Stimulated activated CD4-positive, alpha-beta T cell treated with anti-CD3 and anti-CD28 coated beads, TNF-alpha, amount 100 ng/mL, for 24 hours (primary cell): ENCODE data around the gene FBXL17.
A peak's percentile ranks its signal among the peaks of the same experiment; 100 is the strongest.
"Not testable (repeated sequence)": the region's sequence is repeated elsewhere in the genome, so short reads cannot be mapped to it uniquely, and the experiment has no call there.

ENCODE experiments used
- DNase-seq, 3 experiments: peaks; one replicate each; pipeline ENCODE4 v3.0.0-alpha.2; 2020; ENCODE audit warnings: low read depth in 3 of 3

Gene FBXL17

DNA sequence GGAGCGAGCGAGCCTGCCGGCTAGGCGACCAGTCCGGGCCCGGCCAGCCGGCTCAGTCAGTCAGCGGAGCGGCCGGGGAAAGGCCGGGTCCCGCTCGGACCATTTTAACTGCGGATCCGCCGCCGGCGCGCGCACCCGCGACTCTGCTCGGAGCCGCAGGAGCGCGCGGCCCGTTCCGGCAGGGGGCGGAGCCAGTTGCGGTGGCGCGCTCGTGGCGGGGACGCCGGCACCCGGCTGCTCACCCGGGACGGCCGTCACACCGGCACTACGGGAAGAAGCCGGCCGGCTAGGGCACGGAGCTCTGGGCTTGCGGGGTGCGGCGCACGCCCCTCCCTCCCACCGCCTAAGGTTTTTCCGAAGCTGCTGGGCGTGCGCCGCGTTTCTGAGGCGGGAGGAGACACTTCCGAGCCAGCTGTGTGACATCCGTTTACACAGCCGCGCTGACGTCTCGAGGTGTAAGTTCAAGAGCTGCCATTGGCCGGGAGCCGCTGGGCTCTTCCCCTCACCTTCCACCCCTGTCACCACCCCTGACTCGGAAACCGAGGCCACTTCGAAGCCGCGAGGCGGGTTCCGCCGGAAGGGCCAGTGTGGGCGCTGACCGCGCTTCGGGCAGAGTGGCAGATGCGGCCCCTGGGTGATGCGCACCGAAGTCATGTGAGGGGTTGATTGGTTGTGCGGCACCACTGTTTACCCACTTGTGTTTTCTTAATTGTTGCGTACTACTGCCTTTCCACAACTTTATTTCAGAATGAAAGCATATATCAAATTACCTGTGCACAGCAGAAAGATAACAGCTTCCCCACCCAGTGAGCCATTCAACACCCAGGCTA, at the start of gene FBXL17:
Gene FBXL17 (minus strand): TSS at position 145 of the 830 bp plus-strand sequence.
- DNase-seq: peak; percentile 80 to 89 (median 81)

DNA sequence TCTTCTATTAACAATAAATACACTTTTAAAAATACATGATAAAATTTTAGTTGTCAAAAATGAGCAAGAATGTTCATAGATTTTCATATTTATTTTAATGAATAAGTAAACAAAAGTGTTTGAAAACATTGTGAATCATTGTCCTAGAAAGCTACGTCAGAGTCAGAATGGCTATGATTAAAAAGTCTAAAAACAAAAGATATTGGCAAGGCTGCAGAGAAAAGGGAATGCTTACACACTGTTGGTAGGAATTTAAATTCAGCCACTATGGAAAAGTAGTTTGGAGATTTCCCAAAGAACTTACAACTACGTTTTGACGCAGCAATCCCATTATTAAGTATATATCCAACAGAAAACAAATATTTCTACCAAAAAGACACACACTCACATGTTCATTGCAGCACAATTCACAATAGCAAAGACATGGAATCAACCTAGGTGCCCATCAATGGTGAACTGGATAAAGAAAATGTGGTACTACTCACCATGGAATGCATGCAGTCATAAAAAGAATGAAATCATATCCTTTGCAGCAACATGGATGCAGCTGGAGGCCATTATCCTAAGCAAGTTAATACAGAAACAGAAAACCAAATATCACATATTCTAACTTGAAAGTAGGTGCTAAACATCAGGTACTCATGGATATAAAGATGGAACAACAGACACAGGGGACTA, 49.2 kb upstream of the FBXL17 start:
- DNase-seq: no peak

DNA sequence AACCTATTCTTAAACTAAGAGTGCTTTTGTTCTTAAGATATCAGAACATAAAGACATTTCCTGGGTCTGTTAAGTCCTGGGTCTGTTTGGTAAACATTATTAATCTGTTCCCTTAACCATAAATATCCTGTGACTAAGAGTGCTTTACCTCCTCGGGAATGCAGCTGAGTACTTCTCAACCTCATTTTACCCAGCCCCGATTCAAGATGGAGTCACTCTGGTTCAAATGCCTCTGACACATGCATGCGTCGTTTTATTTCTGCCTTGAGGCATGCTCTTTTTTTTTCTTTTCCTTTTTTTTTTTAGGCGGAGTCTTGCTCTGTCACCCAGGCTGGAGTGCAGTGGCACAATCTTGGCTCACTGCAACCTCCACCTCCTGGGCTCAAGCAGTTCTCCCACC, 39.8 kb upstream of the FBXL17 start:
- no peak for DNase-seq

DNA sequence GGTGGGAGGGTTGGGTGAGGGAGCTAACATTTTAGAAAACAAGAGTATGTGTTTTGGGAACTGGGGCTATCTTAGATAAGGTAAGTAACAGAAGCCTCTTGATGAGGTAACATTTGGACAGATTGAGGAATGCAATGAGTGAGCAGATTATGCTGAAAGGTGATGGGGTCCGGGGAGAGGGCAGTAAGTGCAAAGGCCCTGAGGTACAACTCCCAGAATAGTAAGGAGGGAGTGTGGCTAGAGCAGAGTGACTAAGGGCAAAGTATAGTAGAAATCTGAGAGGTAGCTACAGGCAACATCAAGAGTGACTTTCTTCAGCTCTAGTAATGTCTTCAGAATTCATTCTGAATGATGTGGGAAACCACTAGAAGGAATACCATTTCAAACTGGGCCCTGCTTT, 38.9 kb upstream of the FBXL17 start:
- DNase-seq: no peak

DNA sequence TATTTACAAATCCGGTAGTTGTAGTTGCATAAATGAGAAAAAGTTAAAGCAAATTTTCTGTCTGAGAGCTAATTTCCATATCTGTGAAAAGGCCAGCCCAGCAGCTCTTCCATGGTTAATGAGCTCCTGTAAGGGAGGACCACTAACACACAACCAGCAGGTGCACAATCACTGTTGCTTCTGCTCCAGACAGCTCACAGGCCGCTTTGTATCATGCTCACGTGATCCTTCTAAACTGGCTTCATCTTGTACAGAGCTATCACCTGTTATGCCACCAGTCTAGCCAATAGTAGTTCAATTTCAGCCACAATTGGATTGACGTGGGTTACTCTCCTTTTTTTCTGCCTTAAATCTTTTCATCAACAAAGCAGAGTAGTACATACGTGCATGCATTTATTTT, 38.3 kb upstream of the FBXL17 start:
- no peak for DNase-seq

DNA sequence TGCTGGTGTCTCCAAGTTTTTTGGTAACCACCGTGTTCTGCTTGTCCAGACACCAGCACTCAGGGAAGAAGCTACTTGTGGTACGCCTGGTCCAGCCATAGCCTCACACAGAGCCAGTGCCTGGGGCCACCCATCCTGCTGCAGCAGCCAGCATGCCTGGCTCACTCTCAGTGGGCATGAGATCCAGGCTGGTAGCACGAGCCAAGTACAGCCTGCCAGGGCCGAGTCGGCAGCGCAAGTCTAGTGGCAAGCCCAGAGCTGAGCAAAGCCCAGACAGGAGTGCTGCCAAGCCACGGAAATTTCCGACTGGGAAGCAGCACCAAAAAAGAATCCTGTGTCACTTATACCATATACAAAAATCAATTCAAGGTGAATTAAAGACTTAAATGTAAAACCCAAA, 36.3 kb upstream of the FBXL17 start:
- DNase-seq: no peak

DNA sequence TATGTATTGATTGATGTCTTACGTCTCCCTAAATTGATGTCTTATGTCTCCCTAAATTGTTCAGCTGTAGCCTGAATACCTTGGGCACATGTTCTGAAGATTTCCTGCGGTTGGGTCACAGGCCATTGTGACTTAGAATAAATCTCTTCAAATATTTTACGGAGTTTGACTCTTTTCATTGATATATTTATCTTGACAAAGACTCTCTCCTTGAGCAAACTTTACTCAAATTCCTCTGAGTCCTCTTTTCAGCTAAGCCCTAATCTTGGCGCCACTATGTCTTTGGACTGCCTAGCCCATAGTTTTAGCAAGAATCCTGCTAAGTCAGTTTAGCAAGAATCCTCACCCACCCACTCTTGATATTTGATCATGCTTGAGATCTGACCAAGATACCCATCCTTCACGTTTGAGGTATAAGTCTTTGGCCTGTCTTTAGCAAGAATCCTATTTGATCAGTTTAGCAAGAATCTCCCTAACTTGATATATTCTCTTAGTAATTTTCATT, 35.3 kb upstream of the FBXL17 start:
- DNase-seq: no peak

DNA sequence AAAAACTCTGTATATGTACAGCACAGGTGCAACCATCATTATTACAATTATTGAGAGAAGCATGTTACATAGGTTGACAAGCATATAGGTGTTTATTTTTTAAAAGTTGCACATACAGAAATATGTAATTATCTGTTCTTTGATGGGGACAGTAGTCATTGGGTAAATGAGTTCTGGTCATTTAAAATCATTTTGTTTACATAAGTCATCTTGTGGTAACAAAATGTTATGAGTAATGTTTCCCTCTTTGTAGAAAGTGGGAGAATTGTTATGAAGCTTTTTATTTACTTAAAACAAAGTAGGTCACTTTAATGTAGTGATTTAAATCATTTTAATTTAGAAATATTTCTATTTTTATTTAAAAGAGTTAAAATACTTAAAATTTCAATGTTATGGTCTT, 33.8 kb upstream of the FBXL17 start:
- no peak for DNase-seq

DNA sequence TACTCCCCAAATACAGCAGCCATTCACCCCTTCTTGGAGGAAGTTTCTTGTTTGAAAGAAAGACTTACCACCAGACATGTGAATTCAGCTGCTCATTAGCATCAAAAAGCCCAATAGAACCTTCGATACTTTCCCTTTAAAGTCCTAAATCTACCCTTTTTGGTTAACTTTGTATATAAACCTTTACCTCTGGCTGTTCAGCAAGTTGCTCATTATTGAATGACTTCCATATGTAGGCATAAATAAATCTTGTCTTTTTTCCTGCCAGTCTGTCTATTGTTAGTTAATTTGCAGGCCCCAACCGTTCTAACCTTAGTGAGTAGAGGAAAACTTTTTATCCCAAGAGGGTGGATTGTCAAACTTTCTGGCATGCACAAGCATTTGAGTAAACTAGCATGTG, 27.9 kb upstream of the FBXL17 start:
- DNase-seq: no peak

DNA sequence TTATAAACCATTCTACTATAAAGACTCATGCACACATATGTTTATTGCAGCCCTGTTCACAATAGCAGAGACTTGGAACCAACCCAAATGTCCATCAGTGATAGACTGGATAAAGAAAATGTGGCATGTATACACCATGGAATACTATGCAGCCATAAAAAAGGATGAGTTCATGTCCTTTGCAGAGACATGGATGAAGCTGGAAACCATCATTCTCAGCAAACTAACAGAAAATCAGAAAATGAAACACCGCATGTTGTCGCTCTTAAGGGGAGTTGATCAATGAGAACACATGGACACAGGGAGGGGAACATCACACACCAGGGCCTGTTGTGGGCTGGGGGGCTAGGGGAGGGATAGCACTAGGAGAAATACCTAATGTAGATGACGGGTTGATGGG, 23.3 kb upstream of the FBXL17 start:
- DNase-seq: not testable (repeated sequence)

DNA sequence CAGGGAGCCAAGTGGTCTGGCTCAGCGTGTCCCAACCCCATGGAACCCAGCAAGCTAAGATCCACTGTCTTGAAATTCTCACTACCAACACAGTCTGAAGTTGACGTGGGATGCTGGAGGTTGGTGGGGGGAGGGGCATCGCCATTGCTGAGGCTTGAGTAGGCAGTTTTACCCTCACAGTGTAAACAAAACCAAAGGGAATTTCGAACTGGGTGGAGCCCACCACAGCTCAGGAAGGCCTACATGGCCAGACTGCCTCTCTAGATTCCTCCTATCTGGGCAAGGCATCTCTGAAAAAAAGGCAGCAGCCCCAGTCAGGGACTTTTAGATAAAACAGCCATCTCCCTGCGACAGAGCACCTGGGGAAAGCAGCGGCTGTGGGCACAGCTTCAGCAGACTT, 17.1 kb upstream of the FBXL17 start:
- DNase-seq: no peak

DNA sequence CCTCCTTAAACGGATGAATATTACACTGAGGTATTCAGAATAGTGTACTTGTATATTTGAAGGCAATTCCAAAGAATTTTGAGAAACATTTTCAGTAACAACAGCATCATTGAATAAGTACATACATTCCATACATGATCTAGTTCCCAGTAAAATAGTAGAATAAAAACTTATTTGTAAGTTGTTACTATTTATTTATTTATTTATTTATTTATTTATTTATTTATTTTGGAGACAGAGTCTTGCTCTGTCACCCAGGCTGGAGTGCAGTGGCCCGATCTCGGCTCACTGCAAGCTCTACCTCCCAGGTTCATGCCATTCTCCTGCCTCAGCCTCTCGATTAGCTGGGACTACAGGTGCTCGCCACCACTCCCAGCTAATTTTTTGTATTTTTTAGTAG, 14.9 kb upstream of the FBXL17 start:
- DNase-seq: not testable (repeated sequence)

DNA sequence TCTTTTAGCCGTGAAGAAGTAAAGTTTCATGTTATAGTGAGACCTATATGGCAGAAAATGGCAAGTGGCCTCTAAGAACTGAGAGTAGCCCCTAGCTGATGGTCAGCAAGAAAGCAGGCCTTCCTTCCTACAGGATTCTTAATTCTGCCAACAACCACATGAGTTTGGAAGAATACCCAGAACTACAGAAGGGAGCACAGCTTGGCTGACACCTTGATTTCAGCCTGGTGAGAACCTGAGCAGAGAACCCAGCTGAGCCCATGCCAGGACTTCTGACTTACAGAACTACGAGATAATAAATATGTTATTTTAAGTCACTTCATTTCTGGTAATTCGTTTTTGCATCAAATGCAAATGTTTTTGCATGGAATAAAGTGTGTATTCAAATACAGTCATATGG, 5.9 kb upstream of the FBXL17 start:
- no peak for DNase-seq

DNA sequence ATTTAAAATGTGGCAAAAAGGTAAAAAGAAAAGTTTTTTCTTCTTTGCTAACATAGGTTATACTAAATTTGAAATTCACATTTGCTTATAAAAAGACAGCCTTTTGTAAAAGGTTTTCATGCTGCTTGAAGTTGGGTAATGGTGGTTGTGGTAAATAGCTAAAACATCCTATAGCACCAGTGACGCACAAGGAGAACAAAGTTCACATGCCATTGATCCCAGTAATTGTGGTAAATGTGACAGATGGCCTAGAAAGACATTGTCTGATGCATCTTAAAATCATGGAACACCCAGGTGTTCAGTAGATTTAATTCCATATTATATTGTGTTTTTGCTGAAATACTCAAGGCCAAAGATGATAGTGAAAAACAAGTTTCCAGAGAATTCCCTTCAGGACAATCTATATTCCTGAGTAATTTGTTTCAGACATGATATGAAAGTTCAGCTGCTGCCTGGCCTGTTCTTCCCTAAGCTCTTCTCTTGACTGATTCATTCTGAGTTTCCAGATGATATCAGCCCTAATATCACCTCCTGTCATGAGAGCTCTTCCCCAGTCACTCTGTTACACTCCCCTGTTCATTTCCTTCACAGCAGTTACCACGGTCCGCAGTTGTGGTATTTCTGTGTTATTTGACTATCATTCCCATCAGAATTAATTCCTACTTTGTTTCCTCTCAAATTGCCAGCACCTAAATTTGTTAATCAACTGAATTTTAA, 4.6 kb upstream of the FBXL17 start:
- DNase-seq: no peak

DNA sequence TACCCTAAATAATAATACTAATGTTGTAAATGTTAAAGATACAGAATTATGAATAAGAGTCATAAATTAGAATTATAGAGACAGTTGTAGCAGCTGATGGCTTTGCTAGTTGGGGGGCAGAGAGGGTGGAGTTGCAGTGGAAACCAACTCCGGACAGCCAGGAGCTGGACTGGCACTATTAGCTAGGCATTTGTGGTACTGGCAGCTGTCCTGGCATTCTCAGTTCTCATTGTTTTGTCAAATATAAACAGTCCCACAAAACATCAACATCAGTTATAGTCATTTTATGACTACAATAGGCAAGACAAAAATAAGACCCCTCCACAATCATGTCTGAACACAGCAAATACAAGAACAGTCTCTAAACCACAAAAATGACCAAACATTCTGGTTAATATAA, 2.8 kb upstream of the FBXL17 start:
- no peak for DNase-seq

DNA sequence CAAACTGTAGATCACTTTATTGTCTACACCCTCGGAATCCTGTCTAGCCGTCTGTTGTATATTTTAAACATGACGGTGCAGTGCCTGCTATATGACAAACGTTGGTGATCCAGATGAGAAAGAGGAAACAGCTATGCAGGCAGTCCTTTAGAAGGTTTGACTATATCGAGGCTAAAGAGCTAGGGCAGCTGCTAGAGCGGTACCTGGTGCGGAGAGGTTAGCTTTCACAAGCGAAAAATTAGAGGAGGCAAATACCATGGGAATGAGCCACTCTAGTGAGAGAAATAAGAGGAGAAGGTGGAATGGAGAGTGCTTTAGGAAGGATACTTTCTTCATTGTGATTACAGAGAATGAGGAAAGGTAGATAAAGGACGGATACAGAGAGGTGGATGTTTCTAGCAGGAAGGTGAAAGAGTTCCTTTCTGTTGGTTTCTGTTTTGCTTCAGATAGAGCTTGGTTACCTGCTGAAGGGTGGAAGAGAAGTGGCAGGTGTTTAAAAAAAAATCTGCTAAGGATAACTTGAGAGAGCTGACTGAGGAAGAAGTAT, 959 bp upstream of the FBXL17 start:
- DNase-seq: no peak

DNA sequence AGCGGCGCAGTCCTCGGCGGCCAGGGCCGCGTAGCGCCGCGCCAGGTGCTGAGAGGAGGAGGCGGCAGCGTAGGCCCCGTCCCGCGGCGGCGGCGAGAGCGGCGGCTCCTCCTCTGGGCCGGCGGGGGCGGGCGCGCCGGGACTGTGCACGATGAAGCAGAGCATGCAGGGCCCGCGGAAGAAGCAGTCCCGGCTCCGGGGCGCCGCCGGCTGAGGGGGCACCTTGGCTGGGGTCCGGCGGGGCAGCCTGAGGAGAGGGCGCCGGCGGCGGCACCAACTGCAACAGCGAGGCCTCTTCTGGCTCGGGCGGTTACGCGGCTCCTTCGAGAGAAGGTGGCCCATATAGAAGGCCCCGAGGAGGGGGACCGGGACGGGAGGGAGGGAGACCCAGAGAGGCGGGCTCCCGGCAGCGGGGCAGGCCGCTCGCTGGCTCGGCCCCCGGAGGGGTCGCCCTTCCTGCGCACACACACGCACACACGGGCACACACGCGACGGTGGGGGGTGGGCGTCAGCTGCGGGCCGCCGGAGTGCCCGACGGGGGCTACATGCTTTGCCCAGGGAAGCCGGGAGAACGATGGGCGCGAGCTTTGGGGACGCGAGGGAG, 446 bp downstream of the FBXL17 start:
- peak; percentile 55 to 74 (median 60) for DNase-seq

DNA sequence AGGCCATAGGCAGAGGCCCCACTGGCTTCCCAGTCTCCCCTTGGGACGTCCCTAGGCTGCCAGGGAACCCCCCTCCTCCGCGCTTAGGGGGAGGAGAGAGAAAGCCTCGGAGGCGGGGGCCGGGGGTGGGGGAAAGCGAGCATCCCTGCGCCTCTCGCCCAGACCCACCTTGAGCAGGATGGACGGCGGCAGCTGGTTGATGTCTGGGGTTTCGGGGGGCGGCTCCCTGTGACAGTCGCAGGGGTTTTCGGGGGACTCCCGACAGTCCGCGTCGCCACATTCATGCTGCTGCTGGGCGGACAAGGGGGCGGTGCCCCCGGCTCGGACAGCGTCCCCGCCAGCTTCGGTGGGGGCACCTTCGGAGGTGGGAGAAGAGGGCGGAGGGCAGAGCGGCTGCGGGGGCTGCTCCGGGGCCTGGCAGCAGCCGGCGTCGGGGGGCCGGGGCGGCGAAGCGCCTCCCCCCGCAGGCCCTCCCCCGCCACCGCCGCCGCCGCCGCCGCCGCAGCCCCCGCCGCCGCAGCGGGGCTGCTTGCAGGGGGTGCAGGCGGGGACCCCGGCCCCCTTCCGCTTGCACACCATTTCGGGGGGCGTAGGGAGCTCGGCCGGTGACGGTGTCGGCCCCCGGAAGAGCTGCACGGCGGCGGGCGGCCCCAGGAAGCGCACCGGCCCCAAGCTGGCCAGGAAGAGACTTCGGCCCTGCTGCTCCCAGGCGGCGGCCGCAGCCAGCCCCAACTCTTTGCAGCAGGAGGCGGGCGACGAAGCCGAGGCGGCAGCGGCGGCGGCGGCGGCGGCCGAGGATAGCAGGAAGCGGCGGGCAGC, 1.2 kb downstream of the FBXL17 start:
- DNase-seq: peak; percentile 24 to 52 (median 31)

DNA sequence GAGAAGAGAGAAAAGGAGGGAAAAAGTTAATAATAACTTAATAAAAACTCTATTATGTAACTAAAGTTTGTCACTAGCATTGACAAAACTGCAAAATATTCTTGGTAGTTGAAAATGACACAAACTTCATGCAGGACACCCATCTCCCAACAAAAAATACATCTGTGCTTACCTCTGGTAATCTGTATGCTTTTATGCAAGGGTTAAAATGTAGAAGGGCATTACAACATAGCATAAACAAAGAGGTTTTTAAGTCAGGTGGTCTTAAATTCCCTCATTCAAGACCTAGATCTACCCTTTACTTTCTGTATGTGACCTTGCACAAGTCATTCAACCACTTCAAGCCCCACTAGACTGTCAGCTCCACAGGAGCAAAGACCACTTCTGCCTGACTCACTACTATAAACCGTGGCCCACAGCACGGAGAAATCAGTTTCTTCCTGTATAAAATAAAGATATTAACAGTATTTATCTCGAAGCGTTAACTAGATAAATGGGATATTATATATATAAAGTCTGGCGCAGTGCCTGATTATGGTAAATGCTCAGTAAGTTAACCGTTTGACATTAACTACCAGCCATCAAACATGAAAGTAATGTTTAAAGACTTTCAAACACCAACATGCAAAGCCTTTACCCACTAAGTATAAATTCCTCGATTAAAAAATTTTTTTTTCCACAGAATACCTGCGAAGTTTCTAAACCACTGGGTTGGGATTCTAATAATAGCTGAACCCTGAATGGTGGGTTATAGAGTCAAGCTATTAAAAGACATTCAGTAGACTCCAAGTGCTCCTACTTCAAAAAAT, 2.0 kb downstream of the FBXL17 start:
- no peak for DNase-seq

DNA sequence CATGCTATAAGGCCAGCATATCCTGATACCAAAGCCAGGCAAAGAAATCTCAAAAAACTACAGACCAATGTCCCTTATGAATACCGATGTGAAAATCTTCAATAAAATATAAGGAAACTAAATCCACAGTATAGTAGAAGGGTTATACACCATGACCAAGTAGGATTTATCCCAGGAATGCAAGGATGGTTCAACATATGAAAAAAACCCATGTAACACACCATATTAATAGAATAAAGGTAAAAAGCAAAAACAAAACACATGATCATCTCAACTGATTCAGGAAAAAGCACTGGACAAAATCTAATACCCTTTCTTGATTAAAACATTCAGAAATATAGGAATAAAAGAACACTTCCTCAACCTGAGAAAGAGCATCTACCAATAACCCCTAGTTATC, 6.1 kb downstream of the FBXL17 start:
- no peak for DNase-seq
